Suprapubic skin (tissue), 4 donors: Measurements from ENCODE around the gene ZBTB25.

ENCODE experiments used
- POLR2A ChIP-seq, 2 donors: fragments of 450-650 bp; IDR thresholded peaks; one replicate each; pipeline ENCODE4 v1.6.1; 2017; ENCODE audit warnings: antibody characterized with exemption in 2 of 2, mild to moderate bottlenecking in 2 of 2, moderate library complexity in 2 of 2
- POLR2AphosphoS5 ChIP-seq, 3 donors: sonication (generic); formaldehyde crosslinking; IDR thresholded peaks; one replicate each; pipeline ENCODE4 v1.6.1; 2017; ENCODE audit warnings: antibody characterized with exemption in 3 of 3
- TF ChIP-seq, protein P1 (sequence below), 2 donors: fragments of 200-600 bp in 1 of 2; fragments of 450-650 bp in 1 of 2; sonication (generic) in 1 of 2; IDR thresholded peaks; one replicate each; pipeline ENCODE4 v1.5.1; 2016 to 2019; ENCODE audit warnings: antibody characterized with exemption in 2 of 2, mild to moderate bottlenecking in 1 of 2, moderate library complexity in 1 of 2

DNA sequence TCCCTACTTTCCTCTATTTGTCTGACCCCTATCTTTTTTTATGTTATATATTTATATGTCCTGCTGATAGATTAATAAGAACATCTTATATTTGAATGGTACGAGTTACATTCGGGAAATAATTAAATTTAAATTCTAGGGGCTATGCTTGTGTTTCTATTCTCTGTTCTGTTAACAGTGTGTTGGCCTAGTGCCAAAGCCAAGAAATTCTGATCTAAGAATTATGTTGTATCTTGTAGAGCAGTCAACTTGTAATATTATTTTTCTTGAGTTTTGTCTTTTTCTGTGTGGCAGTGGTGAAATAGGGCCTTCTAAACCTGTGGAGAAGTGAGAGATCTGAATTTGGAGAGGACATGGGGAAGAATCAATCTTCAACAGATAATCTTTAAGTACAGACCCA lies 27.9 kb upstream of the ZBTB25 start:
- TF ChIP-seq, protein P1, sequence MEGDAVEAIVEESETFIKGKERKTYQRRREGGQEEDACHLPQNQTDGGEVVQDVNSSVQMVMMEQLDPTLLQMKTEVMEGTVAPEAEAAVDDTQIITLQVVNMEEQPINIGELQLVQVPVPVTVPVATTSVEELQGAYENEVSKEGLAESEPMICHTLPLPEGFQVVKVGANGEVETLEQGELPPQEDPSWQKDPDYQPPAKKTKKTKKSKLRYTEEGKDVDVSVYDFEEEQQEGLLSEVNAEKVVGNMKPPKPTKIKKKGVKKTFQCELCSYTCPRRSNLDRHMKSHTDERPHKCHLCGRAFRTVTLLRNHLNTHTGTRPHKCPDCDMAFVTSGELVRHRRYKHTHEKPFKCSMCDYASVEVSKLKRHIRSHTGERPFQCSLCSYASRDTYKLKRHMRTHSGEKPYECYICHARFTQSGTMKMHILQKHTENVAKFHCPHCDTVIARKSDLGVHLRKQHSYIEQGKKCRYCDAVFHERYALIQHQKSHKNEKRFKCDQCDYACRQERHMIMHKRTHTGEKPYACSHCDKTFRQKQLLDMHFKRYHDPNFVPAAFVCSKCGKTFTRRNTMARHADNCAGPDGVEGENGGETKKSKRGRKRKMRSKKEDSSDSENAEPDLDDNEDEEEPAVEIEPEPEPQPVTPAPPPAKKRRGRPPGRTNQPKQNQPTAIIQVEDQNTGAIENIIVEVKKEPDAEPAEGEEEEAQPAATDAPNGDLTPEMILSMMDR (IDR thresholded peaks at IDR 0.05): no peak
- TF ChIP-seq POLR2AphosphoS5 (IDR thresholded peaks at IDR 0.05) (no peak), POLR2A (IDR thresholded peaks at IDR 0.05) (no peak)
